ENCODE measurements around the gene CST9L.
"Not testable (repeated sequence)": the region's sequence is repeated elsewhere in the genome, so short reads cannot be mapped to it uniquely, and the experiment has no call there.

The CST9L gene

GRCh38 chr20:23585808-23586734 is 17.8 kb upstream of the CST9L start:
- FAIRE-seq = no peak

- no peak for FAIRE-seq
Observed at GRCh38 chr20:23585449-23585807, 17.1 kb upstream of the CST9L start.

GRCh38 chr20:23584434-23585199 is 16.3 kb upstream of the CST9L start:
- FAIRE-seq = no peak

- no peak for FAIRE-seq
Observed at GRCh38 chr20:23583526-23583925, 15.2 kb upstream of the CST9L start.

- no peak for FAIRE-seq
Observed at GRCh38 chr20:23582293-23582692, 14.0 kb upstream of the CST9L start.

GRCh38 chr20:23581833-23582232 is 13.5 kb upstream of the CST9L start:
- FAIRE-seq = not testable (repeated sequence)

- no peak for FAIRE-seq
Observed at GRCh38 chr20:23574977-23575376, 6.7 kb upstream of the CST9L start.

GRCh38 chr20:23570178-23570760 is 2.0 kb upstream of the CST9L start:
- no peak for FAIRE-seq

- no peak for FAIRE-seq
Observed at GRCh38 chr20:23569570-23569969, 1.3 kb upstream of the CST9L start.

- no peak for FAIRE-seq
Observed at GRCh38 chr20:23568971-23569330, 667 bp upstream of the CST9L start.

GRCh38 chr20:23566199-23566932 is 1.9 kb downstream of the CST9L start:
- FAIRE-seq = no peak

- no peak for FAIRE-seq
Observed at GRCh38 chr20:23565503-23566045, 2.7 kb downstream of the CST9L start.

- no peak for FAIRE-seq
Observed at GRCh38 chr20:23564927-23565326, 3.4 kb downstream of the CST9L start.

GRCh38 chr20:23562721-23563342 is 5.5 kb downstream of the CST9L start:
- no peak for FAIRE-seq

- no peak for FAIRE-seq
Observed at GRCh38 chr20:23554401-23554800, 13.9 kb downstream of the CST9L start.

- FAIRE-seq = no peak
Observed at GRCh38 chr20:23551786-23552185, 16.5 kb downstream of the CST9L start.

- no peak for FAIRE-seq
Observed at GRCh38 chr20:23551383-23551782, 16.9 kb downstream of the CST9L start.

- no peak for FAIRE-seq
Observed at GRCh38 chr20:23550227-23550626, 18.1 kb downstream of the CST9L start.

- no peak for FAIRE-seq
Observed at GRCh38 chr20:23548408-23548807, 19.9 kb downstream of the CST9L start.

- FAIRE-seq = no peak
Observed at GRCh38 chr20:23547613-23548012, 20.7 kb downstream of the CST9L start.

- FAIRE-seq = no peak
Observed at GRCh38 chr20:23546435-23547144, 21.7 kb downstream of the CST9L start.
